ENCODE results near the gene HECTD4.

- TF ChIP-seq CTCF (conservative IDR thresholded peaks at IDR 0.05) (no peak), ZFX (IDR thresholded peaks at IDR 0.05) (no peak)
These were observed 191.8 kb downstream of the HECTD4 start for GRCh38 chr12:112190231-112191025.
